WTC11 (cell line): ENCODE data around the gene C3orf18. TPM values are rescaled to one million over a fixed set of nuclear protein-coding genes. Genes with fewer than 3 reads are reported as not detected.

Source experiments
- ATAC-seq: fragments of 200-7000 bp; cut with Tn5 transposase; 2 replicates; pipeline ENCODE4 v1.10.0; 2021; ENCODE audit warnings: mild to moderate bottlenecking, moderate library complexity
- CTCF ChIA-PET: fragments of 300-600 bp; sonication (Branson Sonifier 250); formaldehyde crosslinking; loops from one replicate; lab custom pipeline; 2021; ENCODE audit warnings: antibody characterized with exemption; lab: Charles Lee
- POLR2A ChIA-PET: fragments of 350-600 bp; sonication (Branson Sonifier 250); formaldehyde crosslinking; loops from one replicate; lab custom pipeline; 2021; ENCODE audit warnings: antibody characterized with exemption; lab: Charles Lee
- DNase-seq: peaks from one replicate; pipeline ENCODE4 v3.0.0; 2021; ENCODE audit warnings: low spot score
- H3K27ac Mint-ChIP-seq: 2 replicates; pipeline ENCODE4 v1.8.0; 2021; ENCODE audit warnings: mixed read lengths
- H3K27me3 Mint-ChIP-seq: 2 replicates; pipeline ENCODE4 v1.8.0; 2021; ENCODE audit warnings: low read depth, mild to moderate bottlenecking, moderate library complexity, mixed read lengths
- H3K36me3 Mint-ChIP-seq: 2 replicates; pipeline ENCODE4 v1.8.0; 2021; ENCODE audit warnings: mixed read lengths
- H3K4me1 Mint-ChIP-seq: 2 replicates; pipeline ENCODE4 v1.8.0; 2022; ENCODE audit warnings: mixed read lengths
- H3K4me3 Mint-ChIP-seq: 2 replicates; pipeline ENCODE4 v1.8.0; 2021; ENCODE audit warnings: mild to moderate bottlenecking, moderate library complexity, mixed read lengths
- H3K9me3 Mint-ChIP-seq: 2 replicates; pipeline ENCODE4 v1.8.0; 2021; ENCODE audit warnings: mixed read lengths
- ARID4B ChIP-seq: sonication (generic); formaldehyde crosslinking; IDR thresholded peaks from 2 replicates; pipeline ENCODE4 v1.8.0; 2023; ENCODE audit warnings: missing genetic modification reagents, mild to moderate bottlenecking, borderline replicate concordance
- ERG ChIP-seq: fragments of 250-450 bp; sonication (Bioruptor Pico); IDR thresholded peaks from 2 replicates; pipeline ENCODE4 v1.8.0; 2021; ENCODE audit warnings: mild to moderate bottlenecking
- ESRRA ChIP-seq: sonication (generic); formaldehyde crosslinking; IDR thresholded peaks from 2 replicates; pipeline ENCODE4 v1.8.1; 2022; ENCODE audit warnings: mild to moderate bottlenecking, missing genetic modification reagents, borderline replicate concordance
- GABPB1 ChIP-seq: sonication (generic); formaldehyde crosslinking; IDR thresholded peaks from 2 replicates; pipeline ENCODE4 v1.8.1; 2023; ENCODE audit warnings: mild to moderate bottlenecking, missing genetic modification reagents
- MXD4 ChIP-seq: fragments of 250-450 bp; sonication (Bioruptor Pico); IDR thresholded peaks from 2 replicates; pipeline ENCODE4 v1.8.0; 2021; ENCODE audit warnings: mild to moderate bottlenecking, moderate library complexity, borderline replicate concordance
- NFE2L1 ChIP-seq: sonication (generic); formaldehyde crosslinking; IDR thresholded peaks from 2 replicates; pipeline ENCODE4 v1.8.1; 2023; ENCODE audit warnings: missing genetic modification reagents
- NR1H2 ChIP-seq: sonication (generic); formaldehyde crosslinking; IDR thresholded peaks from 2 replicates; pipeline ENCODE4 v1.9.0; 2021; ENCODE audit warnings: mild to moderate bottlenecking, moderate library complexity, missing genetic modification reagents
- NR3C1 ChIP-seq: sonication (generic); formaldehyde crosslinking; conservative IDR thresholded peaks from 2 replicates; pipeline ENCODE4 v1.8.1; 2023; ENCODE audit warnings: low read depth, mild to moderate bottlenecking, missing genetic modification reagents
- OVOL2 ChIP-seq: fragments of 250-450 bp; sonication (Bioruptor Pico); IDR thresholded peaks from 2 replicates; pipeline ENCODE4 v1.9.0; 2021; ENCODE audit warnings: mild to moderate bottlenecking, borderline replicate concordance
- PREB ChIP-seq: sonication (generic); formaldehyde crosslinking; IDR thresholded peaks from 2 replicates; pipeline ENCODE4 v1.8.1; 2022; ENCODE audit warnings: mild to moderate bottlenecking, missing genetic modification reagents, moderate library complexity, borderline replicate concordance
- RELA ChIP-seq: sonication (generic); formaldehyde crosslinking; IDR thresholded peaks from 2 replicates; pipeline ENCODE4 v1.8.1; 2022; ENCODE audit warnings: missing genetic modification reagents, mild to moderate bottlenecking, borderline replicate concordance
- ZBTB21 ChIP-seq: sonication (generic); formaldehyde crosslinking; IDR thresholded peaks from 2 replicates; pipeline ENCODE4 v1.8.1; 2023; ENCODE audit warnings: mild to moderate bottlenecking, missing genetic modification reagents, borderline replicate concordance
- ZNF281 ChIP-seq: sonication (generic); formaldehyde crosslinking; IDR thresholded peaks from 2 replicates; pipeline ENCODE4 v1.8.0; 2023; ENCODE audit warnings: mild to moderate bottlenecking, missing genetic modification reagents
- ZNF396 ChIP-seq: fragments of 250-450 bp; sonication (Bioruptor Pico); IDR thresholded peaks from 2 replicates; pipeline ENCODE4 v1.8.0; 2021; ENCODE audit warnings: mild to moderate bottlenecking, moderate library complexity, borderline replicate concordance
- ZNF512 ChIP-seq: sonication (generic); formaldehyde crosslinking; IDR thresholded peaks from 2 replicates; pipeline ENCODE4 v1.8.1; 2022; ENCODE audit warnings: missing genetic modification reagents, borderline replicate concordance
- total RNA-seq: library from RNA; stranded (reverse); gene quantifications from 3 replicates; pipeline ENCODE4 v1.2.3, GENCODE V29; 2021
- TF ChIP-seq, protein P1 (sequence below): sonication (generic); formaldehyde crosslinking; IDR thresholded peaks from 2 replicates; pipeline ENCODE4 v1.8.1; 2023; ENCODE audit warnings: mild to moderate bottlenecking, missing genetic modification reagents
- TF ChIP-seq, protein P2 (sequence below): fragments of 250-450 bp; sonication (Bioruptor Pico); IDR thresholded peaks from 2 replicates; pipeline ENCODE4 v1.9.0; 2021; ENCODE audit warnings: moderate library complexity, mild to moderate bottlenecking, inconsistent platforms, borderline replicate concordance

Gene C3orf18
- total RNA-seq, 1 experiment from 2014 or later: 12.1 TPM

GRCh38 chr3:50615190-50615589 lies 47.6 kb upstream of the C3orf18 start:
- TF ChIP-seq, protein P1, sequence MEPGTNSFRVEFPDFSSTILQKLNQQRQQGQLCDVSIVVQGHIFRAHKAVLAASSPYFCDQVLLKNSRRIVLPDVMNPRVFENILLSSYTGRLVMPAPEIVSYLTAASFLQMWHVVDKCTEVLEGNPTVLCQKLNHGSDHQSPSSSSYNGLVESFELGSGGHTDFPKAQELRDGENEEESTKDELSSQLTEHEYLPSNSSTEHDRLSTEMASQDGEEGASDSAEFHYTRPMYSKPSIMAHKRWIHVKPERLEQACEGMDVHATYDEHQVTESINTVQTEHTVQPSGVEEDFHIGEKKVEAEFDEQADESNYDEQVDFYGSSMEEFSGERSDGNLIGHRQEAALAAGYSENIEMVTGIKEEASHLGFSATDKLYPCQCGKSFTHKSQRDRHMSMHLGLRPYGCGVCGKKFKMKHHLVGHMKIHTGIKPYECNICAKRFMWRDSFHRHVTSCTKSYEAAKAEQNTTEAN (CRISPR knock-in tag): no peak
- TF ChIP-seq NR3C1 (no peak), ZNF396 (CRISPR knock-in tag) (no peak), ERG (CRISPR knock-in tag) (no peak), RELA (CRISPR knock-in tag) (no peak), NFE2L1 (CRISPR knock-in tag) (no peak), NR1H2 (CRISPR knock-in tag) (no peak), OVOL2 (CRISPR knock-in tag) (no peak), PREB (CRISPR knock-in tag) (no peak), ZBTB21 (CRISPR knock-in tag) (no peak), GABPB1 (CRISPR knock-in tag) (no peak)
- peaks cover 34% of the 10 kb centered on the region for H3K4me1 Mint-ChIP-seq
- H3K36me3 Mint-ChIP-seq: no peaks in the 10 kb centered on the region
- no peak overlapping the region for H3K27ac Mint-ChIP-seq
- no peak for ATAC-seq
- ChIA-PET CTCF (interaction anchor here (1.0 to 10.1 kb wide), 17 partner anchors 12 to 774 kb away, joined by 3 to 202 read pairs (median 12); partner anchors contain the start of gene HEMK1), POLR2A (no interaction called here)
- no peak for DNase-seq
- H3K4me3 Mint-ChIP-seq: no peak overlapping the region
- peaks cover 43% of the 10 kb centered on the region for H3K27me3 Mint-ChIP-seq
- no peaks in the 10 kb centered on the region for H3K9me3 Mint-ChIP-seq

DNA sequence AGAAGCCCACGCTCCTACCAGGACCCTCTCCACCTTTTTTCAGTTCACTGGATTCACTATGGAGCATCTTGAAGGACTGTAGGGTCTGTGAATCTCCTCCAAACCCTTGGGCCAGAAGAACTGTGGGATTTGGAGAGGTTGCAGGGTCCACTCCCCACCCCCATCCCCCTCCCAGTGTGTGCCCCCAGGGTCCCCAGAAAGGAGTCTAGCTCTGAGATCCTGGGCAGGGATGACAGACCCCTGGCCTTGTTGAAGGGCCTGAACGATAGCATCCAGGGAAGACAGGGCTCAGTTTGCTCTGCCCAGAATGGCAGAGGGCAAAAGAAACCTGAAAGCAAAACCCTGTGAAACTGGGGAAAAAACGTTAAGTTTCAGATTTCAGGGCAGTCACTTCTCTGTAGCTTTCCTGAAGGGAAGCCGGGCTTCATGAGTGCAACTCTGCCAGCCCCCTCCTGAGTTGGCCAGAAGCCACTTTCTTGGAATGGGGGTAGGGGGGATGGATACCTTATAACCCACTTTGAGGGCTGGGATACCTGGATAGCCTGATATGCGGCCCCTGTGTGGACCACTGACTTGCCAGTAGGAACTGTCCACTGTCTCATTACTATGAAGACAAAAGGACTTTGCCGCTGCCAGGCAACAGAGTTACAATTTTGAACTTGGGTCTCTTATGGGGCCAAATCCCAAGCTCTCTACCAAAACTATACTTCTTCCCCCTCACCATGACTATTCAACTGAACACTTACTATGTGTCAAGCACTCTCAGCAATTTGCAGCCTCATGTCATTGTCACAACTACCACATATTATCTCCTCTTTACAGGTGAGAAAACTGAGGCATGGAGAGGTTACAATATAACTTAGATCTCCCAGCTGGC lies 45.7 kb upstream of the C3orf18 start:
- Mint-ChIP-seq H3K9me3 (no peaks in the 10 kb centered on the region), H3K36me3 (no peaks in the 10 kb centered on the region), H3K27ac (no peak overlapping the region), H3K4me3 (peak overlapping the region; percentile 76), H3K4me1 (peaks cover 31% of the 10 kb centered on the region), H3K27me3 (peaks cover 51% of the 10 kb centered on the region)
- CTCF ChIA-PET: interaction anchor here (0.6 to 10.1 kb wide), 8 partner anchors 22 to 378 kb away, joined by 3 to 202 read pairs (median 18); partner anchors contain the start of genes C3orf18, GNAI2 and HEMK1
- POLR2A ChIA-PET: no interaction called here
- DNase-seq (no peak), ATAC-seq (no peak)
- TF ChIP-seq ESRRA: no peak
- no peak for TF ChIP-seq ARID4B (CRISPR knock-in tag)
- TF ChIP-seq MXD4 (CRISPR knock-in tag): no peak
- no peak for TF ChIP-seq ZNF512 (CRISPR knock-in tag)
- no peak for TF ChIP-seq ZNF396 (CRISPR knock-in tag)
- no peak for TF ChIP-seq ZNF281 (CRISPR knock-in tag)
- TF ChIP-seq, protein P2, sequence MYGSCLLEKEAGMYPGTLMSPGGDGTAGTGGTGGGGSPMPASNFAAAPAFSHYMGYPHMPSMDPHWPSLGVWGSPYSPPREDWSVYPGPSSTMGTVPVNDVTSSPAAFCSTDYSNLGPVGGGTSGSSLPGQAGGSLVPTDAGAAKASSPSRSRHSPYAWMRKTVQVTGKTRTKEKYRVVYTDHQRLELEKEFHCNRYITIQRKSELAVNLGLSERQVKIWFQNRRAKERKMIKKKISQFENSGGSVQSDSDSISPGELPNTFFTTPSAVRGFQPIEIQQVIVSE (CRISPR knock-in tag): no peak
